BJ (cell line): ENCODE results near the gene DNAH6. TPM values are rescaled to one million over a fixed set of nuclear protein-coding genes. Genes with fewer than 3 reads are reported as not detected.

Experiments
- CTCF ChIA-PET: fragments of 350-600 bp; formaldehyde crosslinking; extraction: SDS; loops from one replicate; lab custom pipeline; 2021; ENCODE audit warnings: antibody characterized with exemption, inconsistent platforms; lab: Yijun Ruan, JAX
- POLR2A ChIA-PET: fragments of 300-600 bp; sonication (Branson Sonifier 250); formaldehyde crosslinking; extraction: SDS; loops from one replicate; lab custom pipeline; 2021; ENCODE audit warnings: antibody characterized with exemption; lab: Charles Lee
- DNase-seq: peaks from one replicate; pipeline ENCODE4 v3.0.0-alpha.2; 2011; ENCODE audit warnings: low read depth
- H3K27me3 ChIP-seq: 2 replicates; pipeline ENCODE4 v1.6.0; 2011; ENCODE audit warnings: low read length; ENCODE audit not compliant: control insufficient read depth, insufficient read depth
- H3K36me3 ChIP-seq: 2 replicates; pipeline ENCODE4 v1.5.1; 2011; ENCODE audit warnings: low read length; ENCODE audit not compliant: control insufficient read depth, insufficient read depth
- H3K4me3 ChIP-seq: 2 replicates; pipeline ENCODE4 v1.5.1; 2011; ENCODE audit warnings: low read depth, mild to moderate bottlenecking, control low read depth, low read length
- CTCF ChIP-seq: IDR thresholded peaks from 2 replicates; pipeline ENCODE4 v1.5.1; 2011; ENCODE audit warnings: low read depth, mild to moderate bottlenecking, control low read depth, inconsistent platforms, low read length, moderate library complexity; ENCODE audit not compliant: insufficient read depth
- polyA plus RNA-seq: library from polyadenylated mRNA; depleted of rRNA; stranded (reverse); fragments of >200 nt; gene quantifications from 2 replicates; pipeline ENCODE4 v1.2.3, GENCODE V29; 2011

Gene DNAH6
- polyA plus RNA-seq, 1 experiment = 0.01 TPM

- ChIA-PET POLR2A (no interaction called here), CTCF (no interaction called here)
- no peak overlapping the region for H3K4me3 ChIP-seq
- H3K27me3 ChIP-seq = no peaks in the 10 kb centered on the region
- DNase-seq = no peak
- TF ChIP-seq CTCF = no peak
- no peaks in the 10 kb centered on the region for H3K36me3 ChIP-seq
These were observed 112.2 kb downstream of the DNAH6 start for GRCh38 chr2:84628486-84628885.

- CTCF ChIA-PET = no interaction called here
These were observed 113.3 kb downstream of the DNAH6 start for GRCh38 chr2:84629550-84629949.

GRCh38 chr2:84631047-84631446, 114.7 kb downstream of the DNAH6 start:
- no peaks in the 10 kb centered on the region for H3K36me3 ChIP-seq
- H3K27me3 ChIP-seq = no peaks in the 10 kb centered on the region
- no peak for DNase-seq
- ChIA-PET CTCF (interaction anchor here (0.6 to 2.0 kb wide), 3 partner anchors 9 to 117 kb away, joined by 3 to 7 read pairs (median 3); no protein-coding TSS in a partner anchor), POLR2A (no interaction called here)
- no peak overlapping the region for H3K4me3 ChIP-seq
- TF ChIP-seq CTCF = peak; percentile 42

More at GRCh38 chr2:84629550-84629949, 113.3 kb downstream of the DNAH6 start:
- POLR2A ChIA-PET = no interaction called here
- no peak overlapping the region for H3K4me3 ChIP-seq
- no peak for DNase-seq
- no peaks in the 10 kb centered on the region for H3K36me3 ChIP-seq
- no peaks in the 10 kb centered on the region for H3K27me3 ChIP-seq
- TF ChIP-seq CTCF = no peak

GRCh38 chr2:84631985-84632384, 115.7 kb downstream of the DNAH6 start:
- ChIA-PET CTCF (interaction anchor here (2.0 kb wide), 1 partner anchor 10 kb away, joined by 7 read pairs; no protein-coding TSS in a partner anchor), POLR2A (no interaction called here)
- no peak overlapping the region for H3K4me3 ChIP-seq
- H3K27me3 ChIP-seq = no peaks in the 10 kb centered on the region
- DNase-seq = no peak
- no peak for TF ChIP-seq CTCF
- H3K36me3 ChIP-seq = no peaks in the 10 kb centered on the region

- POLR2A ChIA-PET = no interaction called here
- Histone ChIP-seq H3K4me3 (no peak overlapping the region), H3K27me3 (no peaks in the 10 kb centered on the region), H3K36me3 (no peaks in the 10 kb centered on the region)
- CTCF ChIA-PET = no interaction called here
- no peak for TF ChIP-seq CTCF
- DNase-seq = no peak
These were observed 120.0 kb downstream of the DNAH6 start for GRCh38 chr2:84636080-84636971.
